H9 (cell line): ENCODE measurements around the gene PC. TPM values are rescaled to one million over a fixed set of nuclear protein-coding genes. Genes with fewer than 3 reads are reported as not detected.
"Not testable (repeated sequence)": the region's sequence is repeated elsewhere in the genome, so short reads cannot be mapped to it uniquely, and the experiment has no call there.

ENCODE experiments used
- DNase-seq: peaks from one replicate; pipeline ENCODE4 v3.0.0-alpha.2; 2017
- H2AFZ ChIP-seq: one replicate; pipeline ENCODE4 v1.6.1; 2013; ENCODE audit warnings: mild to moderate bottlenecking, low read length, control low read depth, moderate library complexity
- H2AK5ac ChIP-seq: 2 replicates; pipeline ENCODE4 v1.6.1; 2013; ENCODE audit warnings: low read length, control low read depth, mixed read lengths; ENCODE audit not compliant: insufficient read length
- H2BK120ac ChIP-seq: one replicate; pipeline ENCODE4 v1.6.1; 2013; ENCODE audit warnings: low read depth, mild to moderate bottlenecking, low read length, control low read depth, inconsistent platforms; ENCODE audit not compliant: poor library complexity, severe bottlenecking
- H2BK12ac ChIP-seq: 2 replicates; pipeline ENCODE4 v1.6.1; 2013; ENCODE audit warnings: low read length, control low read depth, mixed read lengths, low read depth; ENCODE audit not compliant: insufficient read length
- H2BK15ac ChIP-seq: 2 replicates; pipeline ENCODE4 v1.6.1; 2013; ENCODE audit warnings: low read depth, low read length, control low read depth
- H2BK20ac ChIP-seq: one replicate; pipeline ENCODE4 v1.6.1; 2013; ENCODE audit warnings: low read depth, mild to moderate bottlenecking, low read length, control low read depth, inconsistent platforms; ENCODE audit not compliant: poor library complexity, severe bottlenecking
- H2BK5ac ChIP-seq: 2 replicates; pipeline ENCODE4 v1.6.1; 2013; ENCODE audit warnings: low read length, control low read depth, mixed read lengths; ENCODE audit not compliant: insufficient read length
- H3K14ac ChIP-seq: 2 replicates; pipeline ENCODE4 v1.6.1; 2013; ENCODE audit warnings: low read length, control low read depth; ENCODE audit not compliant: insufficient read depth
- H3K18ac ChIP-seq: 2 replicates; pipeline ENCODE4 v1.6.1; 2013; ENCODE audit warnings: low read depth, mild to moderate bottlenecking, mixed read lengths, low read length, control low read depth; ENCODE audit not compliant: insufficient read length
- H3K23ac ChIP-seq: 2 replicates; pipeline ENCODE4 v1.6.1; 2013; ENCODE audit warnings: low read length, control low read depth, mixed read lengths, low read depth; ENCODE audit not compliant: insufficient read length
- H3K23me2 ChIP-seq: 2 replicates; pipeline ENCODE4 v1.6.1; 2013; ENCODE audit warnings: low read depth, mild to moderate bottlenecking, mixed read lengths, low read length, control low read depth; ENCODE audit not compliant: insufficient read length, poor library complexity, severe bottlenecking
- H3K27ac ChIP-seq: 2 replicates; pipeline ENCODE4 v1.5.1; 2013; ENCODE audit warnings: low read length, control low read depth, mixed read lengths, low read depth; ENCODE audit not compliant: insufficient read length
- H3K27me3 ChIP-seq: 2 replicates; pipeline ENCODE4 v1.6.1; 2013; ENCODE audit warnings: low read length, control low read depth, inconsistent platforms; ENCODE audit not compliant: insufficient read depth
- H3K4ac ChIP-seq: 2 replicates; pipeline ENCODE4 v1.6.1; 2013; ENCODE audit warnings: low read depth, mild to moderate bottlenecking, control low read depth, inconsistent platforms, low read length, moderate library complexity
- H3K4me1 ChIP-seq: 2 replicates; pipeline ENCODE4 v1.6.1; 2013; ENCODE audit warnings: low read length, control low read depth, inconsistent platforms; ENCODE audit not compliant: insufficient read depth
- H3K4me2 ChIP-seq: 2 replicates; pipeline ENCODE4 v1.6.1; 2013; ENCODE audit warnings: low read length, control low read depth, mixed read lengths; ENCODE audit not compliant: insufficient read length, insufficient read depth
- H3K56ac ChIP-seq: 2 replicates; pipeline ENCODE4 v1.6.1; 2013; ENCODE audit warnings: low read depth, mild to moderate bottlenecking, mixed read lengths, low read length, control low read depth; ENCODE audit not compliant: insufficient read length
- H3K79me1 ChIP-seq: 2 replicates; pipeline ENCODE4 v1.6.1; 2013; ENCODE audit warnings: low read depth, mild to moderate bottlenecking, moderate library complexity, low read length, control low read depth, inconsistent platforms; ENCODE audit not compliant: insufficient read depth, poor library complexity, severe bottlenecking
- H3K79me2 ChIP-seq: 2 replicates; pipeline ENCODE4 v1.6.1; 2013; ENCODE audit warnings: low read length, control low read depth, inconsistent platforms; ENCODE audit not compliant: insufficient read depth
- H3K9ac ChIP-seq: 2 replicates; pipeline ENCODE4 v1.6.1; 2013; ENCODE audit warnings: low read length, control low read depth, mixed read lengths; ENCODE audit not compliant: insufficient read length; ENCODE audit errors: extremely low read depth
- H3K9me3 ChIP-seq: one replicate; pipeline ENCODE4 v1.6.1; 2013; ENCODE audit warnings: low read depth, low read length, inconsistent platforms; ENCODE audit not compliant: control insufficient read depth
- H3T11ph ChIP-seq: one replicate; pipeline ENCODE4 v1.6.1; 2013; ENCODE audit warnings: mild to moderate bottlenecking, low read length, control low read depth, inconsistent platforms
- H4K20me1 ChIP-seq: one replicate; pipeline ENCODE4 v1.6.1; 2013; ENCODE audit not compliant: control insufficient read depth, insufficient read length, insufficient read depth
- H4K5ac ChIP-seq: 2 replicates; pipeline ENCODE4 v1.6.1; 2013; ENCODE audit warnings: low read depth, mild to moderate bottlenecking, mixed read lengths, low read length, control low read depth; ENCODE audit not compliant: insufficient read length
- H4K8ac ChIP-seq: replicated peaks from 2 replicates; pipeline ENCODE4 v1.6.1; 2013; ENCODE audit warnings: low read length, control low read depth, mixed read lengths, low read depth; ENCODE audit not compliant: insufficient read length
- H4K91ac ChIP-seq: 2 replicates; pipeline ENCODE4 v1.6.1; 2013; ENCODE audit warnings: low read depth, mild to moderate bottlenecking, moderate library complexity, mixed read lengths, low read length, control low read depth; ENCODE audit not compliant: insufficient read length
- H3K27ac Mint-ChIP-seq, 3 experiments: 2 replicates in 2 of 3; 3 replicates in 1 of 3; pipeline ENCODE4 v1.8.0; 2020 to 2021; ENCODE audit warnings: mixed read lengths in 3 of 3, mild to moderate bottlenecking in 1 of 3, moderate library complexity in 1 of 3
- H3K27me3 Mint-ChIP-seq: 2 replicates; pipeline ENCODE4 v1.8.0; 2021; ENCODE audit warnings: low read depth, mild to moderate bottlenecking, moderate library complexity, mixed read lengths
- H3K36me3 Mint-ChIP-seq, 3 experiments: 2 replicates in 2 of 3; 3 replicates in 1 of 3; pipeline ENCODE4 v1.8.0; 2020 to 2021; ENCODE audit warnings: low read depth in 3 of 3, mixed read lengths in 3 of 3; ENCODE audit not compliant: insufficient read depth in 1 of 3
- H3K4me1 Mint-ChIP-seq, 2 experiments: 2 replicates each; pipeline ENCODE4 v1.8.0; 2020; ENCODE audit warnings: mixed read lengths in 2 of 2
- H3K4me3 Mint-ChIP-seq, 2 experiments: 2 replicates in 1 of 2; 3 replicates in 1 of 2; pipeline ENCODE4 v1.8.0; 2020 to 2021; ENCODE audit warnings: mild to moderate bottlenecking in 2 of 2, mixed read lengths in 2 of 2, moderate library complexity in 1 of 2
- H3K9me3 Mint-ChIP-seq, 2 experiments: 2 replicates in 1 of 2; 3 replicates in 1 of 2; pipeline ENCODE4 v1.8.0; 2020; ENCODE audit warnings: mild to moderate bottlenecking in 2 of 2, mixed read lengths in 2 of 2, moderate library complexity in 1 of 2
- WGBS: extraction: QIAGEN DNeasy Blood & Tissue Kit; methylation state at CpG from one replicate; pipeline ENCODE4 v1.1.7; 2013; ENCODE audit warnings: missing lambda C conversion rate, low lambda C conversion rate, mixed read lengths; ENCODE audit not compliant: insufficient read length; ENCODE audit errors: extremely low coverage; 5-methylcytosine and 5-hydroxymethylcytosine counted together
- total RNA-seq: library from RNA; stranded (reverse); gene quantifications from 2 replicates; pipeline ENCODE4 v1.2.1, GENCODE V29; 2021

PC gene
- total RNA-seq, 1 experiment from 2014 or later: 32.6 TPM

DNA sequence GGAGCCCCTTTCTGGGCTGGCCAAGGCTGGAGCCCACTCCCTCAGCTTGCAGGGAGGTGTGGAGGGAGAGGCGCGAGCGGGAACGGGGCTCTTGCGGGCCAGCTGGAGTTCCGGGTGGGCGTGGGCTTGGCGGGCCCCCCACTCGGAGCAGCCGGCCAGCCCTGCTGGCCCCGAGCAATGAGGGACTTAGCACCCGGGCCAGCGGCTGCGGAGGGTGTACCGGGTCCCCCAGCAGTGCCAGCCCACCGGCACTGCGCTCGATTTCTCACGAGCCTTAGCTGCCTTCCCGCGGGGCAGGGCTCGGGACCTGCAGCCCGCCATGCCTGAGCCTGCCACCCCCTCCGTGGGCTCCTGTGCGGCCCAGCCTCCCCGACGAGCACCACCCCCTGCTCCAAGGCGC, 30.6 kb upstream of the PC start:
- not testable (repeated sequence) for H3K56ac ChIP-seq, H3K4ac ChIP-seq, H2AFZ ChIP-seq, H4K91ac ChIP-seq, H3K9ac ChIP-seq, H2BK20ac ChIP-seq, H4K8ac ChIP-seq, H3K18ac ChIP-seq, H4K20me1 ChIP-seq, H2BK120ac ChIP-seq, DNase-seq, H3K14ac ChIP-seq, H2BK12ac ChIP-seq, H3K4me1 ChIP-seq, H3K9me3 Mint-ChIP-seq, H3K79me1 ChIP-seq, H3K27me3 Mint-ChIP-seq, H3T11ph ChIP-seq, H3K27ac ChIP-seq, H4K5ac ChIP-seq, H3K79me2 ChIP-seq, H2BK15ac ChIP-seq, H3K27me3 ChIP-seq, H2AK5ac ChIP-seq, H3K4me3 Mint-ChIP-seq, H3K36me3 Mint-ChIP-seq, H3K9me3 ChIP-seq, H3K23me2 ChIP-seq, H3K23ac ChIP-seq, H3K4me2 ChIP-seq, H3K27ac Mint-ChIP-seq, H2BK5ac ChIP-seq
- no CpG with 5 or more reads among the region's 28 CpGs for WGBS
- H3K4me1 Mint-ChIP-seq: peaks cover 17 to 22% of the 10 kb centered on the region in 2 experiments
